Measurements from ENCODE around the gene KHDC4.

Gene KHDC4

GRCh38 chr1:155968670-155969069 lies 34.5 kb upstream of the KHDC4 start:
- DNase-seq, result no peak

GRCh38 chr1:155968051-155968400 lies 33.8 kb upstream of the KHDC4 start:
- DNase-seq, result no peak

DNA sequence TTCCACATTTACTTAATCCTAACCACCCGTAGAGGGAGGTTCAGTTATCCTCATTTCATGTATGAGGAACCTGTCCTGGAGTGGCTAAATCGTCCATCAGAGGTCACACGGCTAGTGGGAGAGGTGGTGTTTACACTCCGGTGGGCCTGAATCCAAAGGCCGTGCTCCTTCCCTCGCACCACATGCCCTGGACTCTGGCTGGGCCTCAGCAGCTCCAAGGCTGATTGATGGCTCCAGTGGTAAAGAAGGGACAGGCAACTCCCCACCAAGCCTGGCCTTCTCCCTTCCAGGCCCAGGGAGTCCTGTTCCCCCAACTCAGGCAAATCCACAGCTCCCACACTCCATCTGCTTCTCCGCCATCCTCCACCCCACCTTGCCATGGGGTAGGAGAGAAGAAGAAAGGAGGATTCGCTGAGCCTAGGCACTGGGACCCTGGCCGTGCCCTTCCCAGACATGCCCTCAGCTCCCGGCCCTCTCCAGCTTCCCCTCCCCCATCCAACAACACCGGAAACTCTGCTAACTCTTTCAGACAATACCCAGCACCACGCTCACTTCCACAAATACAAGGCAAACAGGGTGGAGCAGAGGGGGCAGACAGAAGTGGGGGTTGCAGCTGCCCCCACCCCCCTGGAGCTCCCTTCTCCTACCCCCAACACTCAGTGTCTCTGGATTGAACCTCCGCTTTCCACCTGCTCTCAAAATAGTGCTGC lies 33.3 kb upstream of the KHDC4 start:
- no peak for DNase-seq

DNA sequence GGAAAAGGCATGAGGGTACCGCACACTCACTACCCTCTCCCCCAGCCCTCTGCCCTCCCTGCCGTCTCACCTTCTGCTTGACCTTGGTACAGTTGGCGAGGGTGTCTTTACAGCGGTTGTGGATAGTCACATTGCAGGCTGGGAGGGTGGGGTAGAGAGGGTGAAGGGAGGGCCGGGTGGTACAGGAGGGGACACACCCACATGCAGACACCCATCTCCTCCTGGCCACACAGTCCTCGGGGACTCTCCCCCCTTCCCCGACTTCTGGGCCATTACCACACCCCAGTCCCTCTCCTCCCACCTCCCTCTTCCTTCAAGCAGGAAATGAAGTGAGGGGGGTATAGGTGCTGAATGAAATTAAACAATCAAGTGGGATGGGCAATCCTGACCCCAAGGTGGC lies 32.5 kb upstream of the KHDC4 start:
- DNase-seq, result no peak

DNA sequence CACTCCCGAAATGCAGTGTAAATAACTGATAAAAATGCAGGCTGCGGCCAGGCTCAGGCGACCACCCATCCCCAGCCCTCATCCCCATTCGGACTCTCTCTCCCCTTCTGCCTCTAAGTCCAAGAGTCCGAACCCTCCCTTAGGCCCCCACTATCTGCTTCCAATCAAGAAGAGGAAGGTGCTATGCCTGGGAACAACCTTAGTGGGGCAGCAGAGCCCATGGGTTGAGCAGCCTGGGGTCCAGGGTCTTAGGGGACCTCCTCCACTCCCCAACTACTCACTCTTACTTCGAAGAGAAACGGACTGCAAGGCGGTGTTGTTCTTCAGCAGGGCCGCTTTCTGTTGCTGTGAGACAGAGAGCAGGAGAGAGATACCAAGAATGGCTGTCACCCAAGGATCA lies 31.9 kb upstream of the KHDC4 start:
- DNase-seq, result no peak

DNA sequence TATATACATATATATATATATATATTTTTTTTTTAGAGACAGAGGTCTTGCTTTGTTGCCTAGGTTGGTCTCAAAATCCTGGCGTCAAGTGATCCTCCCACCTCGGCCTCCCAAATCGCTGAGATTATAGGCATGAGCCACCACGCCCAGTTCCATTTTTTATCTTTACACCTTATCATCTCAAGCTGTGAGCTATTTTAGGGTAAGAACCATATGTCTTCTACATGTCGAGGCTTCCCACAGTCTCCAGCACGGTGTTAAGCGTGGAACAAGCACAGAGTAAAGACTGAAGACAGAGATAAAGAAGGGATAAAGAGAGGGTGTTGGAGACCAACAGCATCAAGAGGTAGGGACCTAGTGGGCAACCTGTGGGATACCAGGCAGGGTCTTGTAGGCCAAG lies 30.0 kb upstream of the KHDC4 start:
- no peak for DNase-seq

DNA sequence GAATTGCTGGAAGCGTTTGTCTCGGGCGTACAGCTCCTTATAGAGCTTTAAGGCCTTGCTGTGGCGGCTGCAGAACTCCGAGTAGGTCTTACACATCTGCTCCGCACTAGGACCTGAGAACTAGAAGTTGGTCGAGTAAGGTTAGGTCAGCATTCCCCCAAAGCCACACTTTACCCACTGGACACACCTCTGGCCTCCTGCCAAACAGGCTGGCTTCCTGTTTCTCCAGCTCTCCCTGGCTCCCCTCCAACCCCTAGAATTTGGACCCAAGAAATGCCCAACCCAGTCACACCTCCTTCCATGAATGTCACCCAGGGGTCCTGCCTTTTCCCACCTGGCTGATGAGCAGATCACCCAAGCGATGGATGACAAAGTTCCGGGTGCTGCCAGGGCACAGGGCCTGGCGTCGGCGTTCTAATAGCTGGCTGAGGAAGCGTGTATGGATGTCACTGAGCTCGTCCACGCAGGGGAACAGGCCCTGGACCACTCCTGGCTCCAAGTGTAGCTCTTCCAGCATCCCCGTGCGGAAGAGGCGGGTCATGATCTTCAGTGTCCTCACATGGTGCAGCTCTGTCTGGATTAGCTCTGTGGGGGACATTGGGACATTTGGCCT lies 28.5 kb upstream of the KHDC4 start:
- no peak for DNase-seq

GRCh38 chr1:155961937-155962336 lies 27.7 kb upstream of the KHDC4 start:
- no peak for DNase-seq

GRCh38 chr1:155960081-155960745 lies 26.0 kb upstream of the KHDC4 start:
- DNase-seq, result no peak

GRCh38 chr1:155957411-155957915 lies 23.2 kb upstream of the KHDC4 start:
- DNase-seq, result no peak

DNA sequence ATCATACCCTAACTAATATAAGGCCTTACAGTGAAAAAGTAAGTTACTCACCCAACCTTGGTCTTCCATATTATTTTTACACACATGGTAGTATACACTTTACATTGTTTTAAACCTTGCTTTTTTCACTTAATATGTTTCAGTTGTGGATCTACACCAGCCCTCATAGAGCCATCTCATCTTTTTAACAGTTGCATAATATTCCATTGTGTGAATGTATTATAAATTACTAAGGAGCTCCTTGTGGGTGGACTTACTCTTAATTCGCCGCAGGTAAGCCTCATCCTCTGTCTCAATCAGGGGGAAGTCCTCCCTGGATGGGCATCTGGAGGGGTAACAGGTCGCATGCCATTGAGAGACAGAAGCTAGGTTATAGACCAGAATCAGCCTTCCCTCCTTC lies 20.4 kb upstream of the KHDC4 start:
- DNase-seq, result no peak

DNA sequence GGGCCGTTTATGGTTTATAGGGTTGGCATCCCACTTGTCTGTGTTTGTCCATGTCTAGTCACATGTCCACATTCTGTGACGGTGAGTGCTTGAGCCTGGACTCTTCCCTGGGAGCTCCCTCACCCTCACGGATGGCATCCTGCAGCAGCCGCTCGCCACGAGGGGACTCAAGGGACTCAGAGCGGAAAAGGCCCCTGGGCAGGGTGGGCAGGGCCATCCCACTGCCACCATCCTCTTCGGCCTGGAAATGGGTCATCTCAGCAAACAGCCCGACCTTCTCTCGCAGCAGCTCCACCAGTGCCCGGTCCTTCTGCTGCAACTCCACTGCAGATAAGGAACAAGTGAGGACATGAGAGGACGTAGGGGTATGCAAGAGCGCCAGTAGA lies 18.3 kb upstream of the KHDC4 start:
- no peak for DNase-seq

DNA sequence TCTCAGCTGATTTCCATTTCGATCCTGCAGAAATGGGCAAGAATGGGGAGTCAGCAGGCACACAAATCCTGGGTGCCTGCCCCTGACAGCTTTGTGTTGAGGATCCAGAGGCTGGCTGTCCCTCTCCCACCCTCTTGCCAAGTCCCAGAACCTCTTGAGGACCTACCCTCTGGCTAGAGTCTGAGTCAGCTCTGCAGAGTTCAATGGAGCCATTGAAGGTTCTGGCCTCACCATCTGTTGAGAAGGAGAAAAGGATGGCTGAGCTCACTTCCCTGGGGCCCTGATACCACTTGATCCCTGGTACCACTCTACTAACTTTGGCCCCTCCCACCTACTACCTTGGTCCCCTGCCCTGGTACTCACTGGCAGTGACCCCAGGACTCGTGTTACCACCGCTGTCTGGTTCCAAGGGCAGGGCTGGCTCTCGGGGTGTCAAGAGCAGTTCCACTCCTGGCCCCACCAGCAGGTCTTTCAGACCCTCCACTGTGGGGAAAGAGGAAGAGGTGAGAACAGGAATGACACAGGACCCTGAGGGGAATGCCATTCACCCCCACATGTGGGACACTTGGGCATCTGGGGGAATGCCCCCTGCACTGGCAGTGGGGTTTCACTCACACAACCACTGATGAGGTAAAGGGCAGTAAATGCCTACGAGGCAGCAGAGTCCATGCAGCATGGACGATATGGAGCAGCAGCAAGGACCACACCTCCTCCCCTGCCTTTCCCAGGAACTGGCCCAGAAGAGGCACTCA lies 17.7 kb upstream of the KHDC4 start:
- no peak for DNase-seq

DNA sequence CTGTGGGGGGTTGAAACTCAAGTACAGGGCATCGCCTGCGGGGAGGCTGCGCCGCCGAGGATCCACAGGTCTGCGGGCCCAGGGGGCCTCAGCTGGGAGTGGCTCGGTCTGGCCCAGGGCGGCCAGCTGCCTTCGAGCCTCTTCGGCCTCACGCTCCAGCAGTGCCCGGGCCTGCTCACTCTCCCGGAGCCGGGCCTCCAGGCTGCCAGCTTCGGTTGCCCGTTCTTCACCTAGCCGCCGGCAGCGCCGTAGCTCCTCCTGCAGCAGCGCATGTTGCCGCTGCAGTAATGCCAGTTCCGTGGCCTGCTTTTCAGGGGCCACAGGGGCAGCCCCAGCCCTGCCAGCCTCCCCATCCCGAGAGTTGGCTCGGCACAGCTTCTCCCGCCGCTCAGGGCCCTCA lies 16.6 kb upstream of the KHDC4 start:
- no peak for DNase-seq

GRCh38 chr1:155947741-155948140 lies 13.5 kb upstream of the KHDC4 start:
- DNase-seq, result no peak

GRCh38 chr1:155947292-155947691 lies 13.1 kb upstream of the KHDC4 start:
- DNase-seq, result no peak

GRCh38 chr1:155946633-155947219 lies 12.5 kb upstream of the KHDC4 start:
- DNase-seq, result no peak

- no peak for DNase-seq
These were observed 10.2 kb upstream of the KHDC4 start for GRCh38 chr1:155944444-155944799.

GRCh38 chr1:155942578-155943141 lies 8.4 kb upstream of the KHDC4 start:
- no peak for DNase-seq

- DNase-seq, result no peak
These were observed 7.8 kb upstream of the KHDC4 start for GRCh38 chr1:155941845-155942531.

DNA sequence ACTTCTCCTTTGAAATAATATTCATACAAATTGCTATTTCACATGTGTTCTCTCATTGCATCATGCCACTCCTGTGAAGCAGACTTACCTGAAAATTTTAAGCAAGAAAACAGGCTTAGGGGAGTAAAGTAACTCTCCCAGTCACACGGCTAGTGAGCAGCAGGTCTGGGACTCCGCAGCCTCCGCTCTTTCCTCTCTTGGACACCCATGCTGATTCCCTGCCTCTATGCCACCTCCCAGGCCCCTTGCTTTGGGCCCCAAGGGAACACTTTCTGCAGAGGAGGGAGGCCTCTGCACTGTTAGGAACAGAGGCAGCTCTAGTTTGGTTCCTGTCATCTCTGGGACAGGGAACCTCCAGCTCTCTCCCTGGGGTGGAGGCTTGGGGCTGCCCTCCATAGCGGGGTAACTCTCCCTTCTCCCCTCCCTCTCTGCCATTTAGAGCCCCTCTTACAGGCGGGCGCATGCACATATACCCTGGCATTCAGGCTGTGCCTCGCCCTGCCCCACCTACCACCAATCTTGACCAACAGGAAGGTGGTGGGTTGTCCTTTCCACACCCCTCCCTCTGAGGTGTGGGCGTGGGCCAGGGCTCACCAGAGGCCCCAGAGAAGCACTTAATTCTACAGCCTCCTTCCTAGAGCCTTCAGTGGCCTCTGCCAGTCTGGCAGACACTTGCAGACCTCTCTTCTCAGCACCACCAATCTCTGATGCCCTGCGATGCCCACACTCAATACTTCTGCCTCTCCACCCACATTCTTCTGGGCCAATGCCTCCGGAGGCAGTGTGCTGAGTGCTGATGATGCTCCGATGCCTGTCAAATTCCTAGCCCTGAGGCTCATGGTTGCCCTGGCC lies 7.0 kb upstream of the KHDC4 start, which contains the start of gene RXFP4:
Gene RXFP4, plus strand, starts transcription at position 646 of the 852 bp plus-strand sequence. Its CDS starts 72 bp downstream, at position 718.
- no peak for DNase-seq
